SU-DHL-6 (cell line): Measurements from ENCODE around the gene ZCCHC24.

Source experiments
- CTCF ChIP-seq: fragments of 200-600 bp; sonication (generic); IDR thresholded peaks from one replicate; pipeline ENCODE4 v1.5.1; 2017; ENCODE audit warnings: antibody characterized with exemption, mild to moderate bottlenecking, low read length, moderate library complexity; ENCODE audit not compliant: insufficient read depth, poor library complexity, severe bottlenecking
- EZH2phosphoT487 ChIP-seq: fragments of 200-600 bp; sonication (generic), shearing (Covaris generic); conservative IDR thresholded peaks from 2 replicates; pipeline ENCODE4 v1.6.1; 2018; ENCODE audit warnings: mild to moderate bottlenecking, antibody characterized with exemption, low read length, moderate library complexity, mixed read lengths

GRCh38 chr10:79359816-79360498 is 85.5 kb downstream of the ZCCHC24 start:
- TF ChIP-seq CTCF = no peak
- TF ChIP-seq EZH2phosphoT487 = no peak
